ENCODE data around the gene MUC12.
A peak's percentile ranks its signal among the peaks of the same experiment; 100 is the strongest.
"Not testable (repeated sequence)": the region's sequence is repeated elsewhere in the genome, so short reads cannot be mapped to it uniquely, and the experiment has no call there.

MUC12 gene

DNA sequence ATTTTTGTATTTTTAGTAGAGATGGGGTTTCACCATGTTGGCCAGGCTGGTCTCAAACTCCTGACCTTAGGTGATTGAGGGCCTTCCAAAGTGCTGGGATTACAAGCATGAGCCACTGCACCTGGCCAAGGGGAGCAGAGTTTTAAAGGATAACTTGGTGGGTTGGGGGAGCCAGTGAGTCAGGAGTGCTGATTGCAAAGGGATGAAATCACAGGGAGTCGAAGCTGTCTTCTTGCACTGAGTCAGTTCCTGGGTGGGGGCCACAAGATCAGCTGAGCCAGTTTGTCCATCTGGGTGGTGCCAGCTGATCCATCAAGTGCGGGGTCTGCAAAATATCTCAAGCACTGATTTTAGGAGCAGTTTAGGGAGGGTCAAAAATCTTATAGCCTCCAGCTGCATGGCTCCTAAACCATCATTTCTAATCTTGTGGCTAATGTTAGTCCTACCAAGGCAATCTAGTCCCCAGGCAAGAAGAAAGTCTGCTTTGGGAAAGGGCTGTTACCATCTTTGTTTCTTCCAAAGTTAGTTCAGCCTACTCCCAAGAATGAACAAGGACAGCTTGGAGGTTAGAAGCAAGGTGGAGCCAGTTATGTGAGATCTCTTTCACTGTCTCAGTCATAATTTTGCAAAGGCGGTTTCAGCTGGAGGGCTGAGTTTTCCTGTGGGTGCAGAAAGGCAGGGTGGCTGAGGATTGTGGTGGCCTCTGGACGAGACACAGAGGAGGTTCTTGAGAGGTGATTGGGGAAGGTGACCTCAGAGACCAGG lies 15.8 kb downstream of the MUC12 start:
- DNase-seq (ENCODE audit: low read depth in 2 of 2): not testable (repeated sequence)

DNA sequence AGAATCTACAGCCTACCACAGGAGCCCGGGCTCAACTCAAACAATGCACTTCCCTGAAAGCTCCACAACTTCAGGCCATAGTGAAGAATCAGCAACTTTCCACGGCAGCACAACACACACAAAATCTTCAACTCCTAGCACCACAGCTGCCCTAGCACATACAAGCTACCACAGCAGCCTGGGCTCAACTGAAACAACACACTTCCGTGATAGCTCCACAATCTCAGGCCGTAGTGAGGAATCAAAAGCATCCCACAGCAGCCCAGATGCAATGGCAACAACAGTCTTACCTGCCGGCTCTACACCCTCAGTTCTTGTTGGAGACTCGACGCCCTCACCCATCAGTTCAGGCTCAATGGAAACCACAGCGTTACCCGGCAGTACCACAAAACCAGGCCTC lies 22.3 kb downstream of the MUC12 start:
- no peak for DNase-seq (ENCODE audit: low read depth in 2 of 2)

- not testable (repeated sequence) for DNase-seq (ENCODE audit: low read depth in 2 of 2)
Measured at GRCh38 chr7:100992280-100992679, 22.9 kb downstream of the MUC12 start.

DNA sequence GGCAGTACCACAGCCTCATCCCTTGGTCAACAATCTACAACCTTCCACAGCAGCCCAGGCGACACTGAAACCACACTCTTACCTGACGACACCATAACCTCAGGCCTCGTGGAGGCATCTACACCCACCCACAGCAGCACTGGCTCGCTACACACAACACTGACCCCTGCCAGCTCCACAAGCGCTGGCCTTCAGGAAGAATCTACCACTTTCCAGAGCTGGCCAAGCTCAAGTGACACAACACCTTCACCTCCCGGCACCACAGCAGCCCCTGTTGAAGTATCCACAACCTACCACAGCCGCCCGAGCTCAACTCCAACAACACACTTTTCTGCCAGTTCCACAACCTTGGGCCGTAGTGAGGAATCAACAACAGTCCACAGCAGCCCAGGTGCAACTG lies 25.3 kb downstream of the MUC12 start:
- not testable (repeated sequence) for DNase-seq (ENCODE audit: low read depth in 2 of 2)

GRCh38 chr7:100998530-100998929 lies 29.2 kb downstream of the MUC12 start:
- DNase-seq (ENCODE audit: low read depth in 2 of 2): not testable (repeated sequence)

- not testable (repeated sequence) for DNase-seq (ENCODE audit: low read depth in 2 of 2)
Measured at GRCh38 chr7:100999334-100999733, 30.0 kb downstream of the MUC12 start.

- DNase-seq (ENCODE audit: low read depth in 2 of 2): not testable (repeated sequence)
Measured at GRCh38 chr7:101000025-101000424, 30.7 kb downstream of the MUC12 start.

DNA sequence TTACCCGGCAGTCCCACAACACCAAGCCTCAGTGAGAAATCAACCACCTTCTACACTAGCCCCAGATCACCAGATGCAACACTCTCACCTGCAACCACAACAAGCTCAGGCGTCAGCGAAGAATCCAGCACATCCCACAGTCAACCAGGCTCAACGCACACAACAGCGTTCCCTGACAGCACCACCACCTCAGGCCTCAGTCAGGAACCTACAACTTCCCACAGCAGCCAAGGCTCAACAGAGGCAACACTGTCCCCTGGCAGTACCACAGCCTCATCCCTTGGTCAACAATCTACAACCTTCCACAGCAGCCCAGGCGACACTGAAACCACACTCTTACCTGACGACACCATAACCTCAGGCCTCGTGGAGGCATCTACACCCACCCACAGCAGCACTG lies 33.0 kb downstream of the MUC12 start:
- not testable (repeated sequence) for DNase-seq (ENCODE audit: low read depth in 2 of 2)

DNA sequence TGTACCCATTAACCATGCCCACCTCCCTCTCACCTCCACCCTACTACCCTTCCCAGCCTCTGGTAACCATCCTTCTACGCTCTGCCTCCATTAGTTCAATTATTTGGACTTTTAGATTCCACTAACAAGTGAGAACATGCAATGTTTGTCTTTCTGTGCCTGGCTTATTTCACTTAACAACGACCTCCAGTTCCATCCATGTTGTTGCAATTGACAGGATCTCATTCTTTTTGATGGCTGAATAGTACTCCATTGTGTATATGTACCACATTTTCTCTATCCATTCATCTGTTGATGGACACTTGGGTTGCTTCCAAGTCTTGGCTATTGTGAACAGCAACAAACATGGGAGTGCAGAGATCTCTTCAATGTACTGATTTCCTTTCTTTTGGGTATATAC lies 38.0 kb downstream of the MUC12 start:
- DNase-seq (ENCODE audit: low read depth in 2 of 2): not testable (repeated sequence)

DNA sequence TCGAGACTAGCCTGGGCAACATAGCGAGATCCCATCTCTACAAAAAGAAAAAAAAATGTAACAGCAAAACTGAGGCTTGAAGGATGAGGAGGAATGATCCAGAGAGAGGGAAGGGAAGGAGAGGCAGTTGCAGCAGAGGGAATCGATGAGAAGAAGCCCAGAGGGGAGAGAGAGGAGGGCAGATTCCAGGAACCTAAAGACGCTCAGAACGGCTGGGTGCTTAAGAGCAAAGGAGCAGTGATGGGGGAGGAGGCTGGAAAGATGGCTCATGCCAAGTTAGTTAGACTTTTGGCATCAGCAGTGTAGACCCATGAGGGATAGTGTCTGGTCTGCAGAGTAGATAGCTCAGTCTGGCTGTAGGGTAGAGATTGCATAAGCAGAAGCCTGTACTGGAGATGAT lies 40.3 kb downstream of the MUC12 start:
- DNase-seq (ENCODE audit: low read depth in 2 of 2): no peak

DNA sequence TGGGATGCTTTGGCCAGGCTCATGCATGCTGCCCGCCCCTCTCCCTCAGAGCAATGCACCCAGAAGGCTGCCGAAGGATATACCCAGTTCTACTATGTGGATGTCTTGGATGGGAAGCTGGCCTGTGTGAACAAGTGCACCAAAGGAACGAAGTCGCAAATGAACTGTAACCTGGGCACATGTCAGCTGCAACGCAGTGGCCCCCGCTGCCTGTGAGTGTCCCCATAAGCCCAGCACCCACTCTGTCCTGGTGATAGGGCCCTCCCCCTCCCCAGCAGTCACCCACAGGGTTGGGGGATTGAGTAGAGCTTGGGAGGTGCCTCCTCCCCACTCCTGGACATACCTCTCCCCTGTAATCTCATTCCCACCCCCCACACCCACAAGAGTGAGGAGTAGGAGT lies 43.6 kb downstream of the MUC12 start:
- DNase-seq (ENCODE audit: low read depth in 2 of 2): no peak

- DNase-seq (ENCODE audit: low read depth in 2 of 2): no peak
Measured at GRCh38 chr7:101015626-101016025, 46.3 kb downstream of the MUC12 start.

GRCh38 chr7:101017064-101017777 lies 47.9 kb downstream of the MUC12 start:
- peak; percentile 42 to 59 for DNase-seq (ENCODE audit: low read depth in 2 of 2)

GRCh38 chr7:101018271-101019167 lies 49.2 kb downstream of the MUC12 start:
- DNase-seq (ENCODE audit: low read depth in 2 of 2): no peak

GRCh38 chr7:101020444-101020843 lies 51.1 kb downstream of the MUC12 start:
- no peak for DNase-seq (ENCODE audit: low read depth in 2 of 2)

GRCh38 chr7:101021703-101022102 lies 52.3 kb downstream of the MUC12 start:
- no peak for DNase-seq (ENCODE audit: low read depth in 2 of 2)

DNA sequence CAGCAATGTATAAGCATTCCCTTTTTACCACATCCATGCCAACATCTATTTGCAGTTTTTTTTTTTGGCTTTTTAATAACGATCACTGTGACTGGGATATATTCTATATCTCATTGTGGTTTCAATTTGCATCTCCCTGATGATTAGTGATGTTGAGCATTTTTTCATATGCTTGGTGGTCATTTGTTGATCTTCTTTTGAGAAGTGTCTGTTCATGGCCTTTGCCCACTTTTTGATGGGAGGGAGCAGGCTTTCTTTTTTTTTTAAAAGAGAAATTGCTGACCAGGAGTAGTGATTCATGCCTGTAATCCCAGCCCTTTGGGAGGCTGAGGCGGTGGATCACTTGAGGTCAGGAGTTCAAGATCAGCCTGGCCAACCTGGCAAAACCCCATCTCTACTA lies 54.5 kb downstream of the MUC12 start:
- DNase-seq (ENCODE audit: low read depth in 2 of 2): no peak

DNA sequence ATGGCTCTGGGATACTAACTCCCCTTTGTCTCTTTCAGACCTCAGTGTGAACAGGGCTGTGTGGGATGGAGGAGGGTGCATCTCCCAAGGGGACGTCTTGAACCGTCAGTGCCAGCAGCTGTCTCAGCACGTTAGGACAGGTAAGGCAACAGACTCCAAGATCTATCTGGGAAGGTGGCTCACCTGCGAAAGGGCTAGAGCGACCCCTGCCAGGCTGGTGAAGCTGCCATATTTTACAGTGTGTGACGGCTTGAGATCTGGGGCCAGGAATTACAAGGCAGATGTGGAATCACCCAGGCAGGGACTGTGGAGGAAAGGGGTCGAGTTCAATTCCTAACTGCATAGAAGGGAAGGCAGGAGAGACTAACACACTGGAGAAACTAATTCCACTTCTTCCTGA lies 61.7 kb downstream of the MUC12 start:
- no peak for DNase-seq (ENCODE audit: low read depth in 2 of 2)

- no peak for DNase-seq (ENCODE audit: low read depth in 2 of 2)
Measured at GRCh38 chr7:101035941-101036340, 66.6 kb downstream of the MUC12 start.

DNA sequence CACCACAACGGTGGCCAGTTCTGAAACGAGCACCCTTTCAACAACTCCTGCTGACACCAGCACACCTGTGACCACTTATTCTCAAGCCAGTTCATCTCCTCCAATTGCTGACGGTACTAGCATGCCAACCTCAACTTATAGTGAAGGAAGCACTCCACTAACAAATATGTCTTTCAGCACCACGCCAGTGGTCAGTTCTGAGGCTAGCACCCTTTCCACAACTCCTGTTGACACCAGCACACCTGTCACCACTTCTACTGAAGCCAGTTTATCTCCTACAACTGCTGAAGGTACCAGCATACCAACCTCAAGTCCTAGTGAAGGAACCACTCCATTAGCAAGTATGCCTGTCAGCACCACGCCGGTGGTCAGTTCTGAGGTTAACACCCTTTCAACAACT lies 71.9 kb downstream of the MUC12 start:
- not testable (repeated sequence) for DNase-seq (ENCODE audit: low read depth in 2 of 2)

GRCh38 chr7:101058355-101058754 lies 89.0 kb downstream of the MUC12 start:
- no peak for DNase-seq (ENCODE audit: low read depth in 2 of 2)

DNA sequence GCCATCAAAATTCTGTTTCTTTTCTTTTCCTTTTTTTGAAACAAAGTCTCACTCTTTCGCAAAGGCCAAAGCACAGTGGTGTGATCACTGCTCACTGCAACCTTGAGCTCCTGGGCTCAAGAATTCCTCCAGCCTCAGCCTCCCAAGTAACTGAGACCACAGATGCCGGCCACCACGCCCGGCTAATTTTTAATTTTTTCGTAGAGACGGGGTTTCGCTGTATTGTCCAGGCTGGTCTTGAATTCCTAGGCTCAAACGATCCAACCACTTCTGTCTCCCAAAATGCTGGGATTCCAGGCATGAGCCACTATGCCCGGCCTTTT lies 90.2 kb downstream of the MUC12 start:
- DNase-seq (ENCODE audit: low read depth in 2 of 2): no peak
